Neural cell (in vitro differentiated cells): Measurements from ENCODE around the gene ADRA2B. TPM values are rescaled to one million over a fixed set of nuclear protein-coding genes. Genes with fewer than 3 reads are reported as not detected.

Experiments
- H2AFZ ChIP-seq: fragments of 200-600, 300-800 bp; sonication (generic), shearing (Covaris generic); 2 replicates; pipeline ENCODE4 v1.6.0; 2014; ENCODE audit warnings: low read depth, mild to moderate bottlenecking, antibody characterized with exemption, low read length, moderate library complexity
- H3F3A ChIP-seq: fragments of 200-600 bp; shearing (Covaris generic); 2 replicates; pipeline ENCODE4 v1.6.1; 2016; ENCODE audit warnings: mild to moderate bottlenecking, moderate library complexity, mixed read lengths, antibody characterized with exemption, low read length; ENCODE audit not compliant: insufficient read depth, poor library complexity, severe bottlenecking
- H3K27ac ChIP-seq: fragments of 200-600, 300-800 bp; sonication (generic), shearing (Covaris generic); 2 replicates; pipeline ENCODE4 v1.5.1; 2014; ENCODE audit warnings: mild to moderate bottlenecking, low read length, moderate library complexity
- H3K27me3 ChIP-seq: fragments of 300-800, 200-600 bp; sonication (generic), shearing (Covaris generic); 2 replicates; pipeline ENCODE4 v1.6.0; 2014; ENCODE audit warnings: mild to moderate bottlenecking, low read depth, low read length, moderate library complexity; ENCODE audit not compliant: insufficient read depth
- H3K36me3 ChIP-seq: fragments of 300-800, 200-600 bp; sonication (generic), shearing (Covaris generic); 2 replicates; pipeline ENCODE4 v1.5.1; 2014; ENCODE audit warnings: mild to moderate bottlenecking, antibody characterized with exemption, low read length, moderate library complexity; ENCODE audit not compliant: insufficient read depth
- H3K4me2 ChIP-seq: fragments of 300-800, 200-600 bp; sonication (generic), shearing (Covaris generic); 2 replicates; pipeline ENCODE4 v1.6.0; 2014; ENCODE audit warnings: mild to moderate bottlenecking, low read length
- H3K4me3 ChIP-seq: fragments of 300-800, 200-600 bp; sonication (generic), shearing (Covaris generic); 2 replicates; pipeline ENCODE4 v1.5.1; 2014; ENCODE audit warnings: mild to moderate bottlenecking, low read length, moderate library complexity
- H3K79me2 ChIP-seq: fragments of 200-600 bp; shearing (Covaris generic); replicated peaks from 2 replicates; pipeline ENCODE4 v1.6.0; 2014; ENCODE audit warnings: mild to moderate bottlenecking, low read length, moderate library complexity; ENCODE audit not compliant: insufficient read depth
- H3K9ac ChIP-seq: fragments of 300-800, 200-600 bp; sonication (generic), shearing (Covaris generic); 2 replicates; pipeline ENCODE4 v1.6.1; 2016; ENCODE audit warnings: mild to moderate bottlenecking, low read length, mixed read lengths
- H3K9me2 ChIP-seq: fragments of 200-600 bp; shearing (Covaris generic); 2 replicates; pipeline ENCODE4 v1.6.1; 2016; ENCODE audit warnings: mild to moderate bottlenecking, low read length, mixed read lengths; ENCODE audit not compliant: insufficient read depth
- H3K9me3 ChIP-seq: fragments of 200-600, 300-800 bp; sonication (generic), shearing (Covaris generic); 2 replicates; pipeline ENCODE4 v1.6.1; 2016; ENCODE audit warnings: mild to moderate bottlenecking, mixed run types, low read length, moderate library complexity, mixed read lengths
- H4K20me1 ChIP-seq: fragments of 200-600 bp; shearing (Covaris generic); 2 replicates; pipeline ENCODE4 v1.6.1; 2016; ENCODE audit warnings: mild to moderate bottlenecking, mixed run types; ENCODE audit not compliant: insufficient read depth
- EP300 ChIP-seq: fragments of 450-650 bp; conservative IDR thresholded peaks from 2 replicates; pipeline ENCODE4 v1.6.1; 2014; ENCODE audit warnings: antibody characterized with exemption, mild to moderate bottlenecking, moderate library complexity; ENCODE audit not compliant: poor library complexity, severe bottlenecking
- EZH2 ChIP-seq: fragments of 200-600, 300-800 bp; shearing (Covaris generic), sonication (generic); IDR thresholded peaks from 2 replicates; pipeline ENCODE4 v1.6.1; 2014; ENCODE audit warnings: antibody characterized with exemption, low read length, borderline replicate concordance, mild to moderate bottlenecking; ENCODE audit not compliant: insufficient read depth, poor library complexity, severe bottlenecking
- MXI1 ChIP-seq: fragments of 450-650 bp; conservative IDR thresholded peaks from 2 replicates; pipeline ENCODE4 v1.6.1; 2014; ENCODE audit warnings: antibody characterized with exemption, mild to moderate bottlenecking; ENCODE audit not compliant: poor library complexity, severe bottlenecking
- POLR2AphosphoS5 ChIP-seq: IDR thresholded peaks from 2 replicates; pipeline ENCODE4 v1.6.1; 2012
- RAD21 ChIP-seq: fragments of 450-650 bp; conservative IDR thresholded peaks from 2 replicates; pipeline ENCODE4 v1.6.1; 2014; ENCODE audit warnings: antibody characterized with exemption, mild to moderate bottlenecking, moderate library complexity
- SMC3 ChIP-seq: fragments of 450-650 bp; conservative IDR thresholded peaks from 2 replicates; pipeline ENCODE4 v1.6.1; 2014; ENCODE audit warnings: antibody characterized with exemption, mild to moderate bottlenecking, moderate library complexity; ENCODE audit not compliant: poor library complexity
- TAF1 ChIP-seq: IDR thresholded peaks from 2 replicates; pipeline ENCODE4 v1.6.1; 2012; ENCODE audit warnings: low read depth
- polyA plus RNA-seq: library from polyadenylated mRNA; depleted of rRNA; stranded (reverse); fragments of >200 nt; gene quantifications from 2 replicates; pipeline ENCODE4 v1.2.3, GENCODE V29; 2014
- TF ChIP-seq, protein P1 (sequence below): fragments of 450-650 bp; IDR thresholded peaks from 2 replicates; pipeline ENCODE4 v1.5.1; 2014; ENCODE audit warnings: antibody characterized with exemption, mild to moderate bottlenecking, moderate library complexity; ENCODE audit not compliant: poor library complexity, severe bottlenecking
- TF ChIP-seq, protein P2 (sequence below): IDR thresholded peaks from 2 replicates; pipeline ENCODE4 v1.6.1; 2012; ENCODE audit warnings: borderline replicate concordance

ADRA2B gene
- polyA plus RNA-seq, 1 donor from 2014 or later: not detected

DNA sequence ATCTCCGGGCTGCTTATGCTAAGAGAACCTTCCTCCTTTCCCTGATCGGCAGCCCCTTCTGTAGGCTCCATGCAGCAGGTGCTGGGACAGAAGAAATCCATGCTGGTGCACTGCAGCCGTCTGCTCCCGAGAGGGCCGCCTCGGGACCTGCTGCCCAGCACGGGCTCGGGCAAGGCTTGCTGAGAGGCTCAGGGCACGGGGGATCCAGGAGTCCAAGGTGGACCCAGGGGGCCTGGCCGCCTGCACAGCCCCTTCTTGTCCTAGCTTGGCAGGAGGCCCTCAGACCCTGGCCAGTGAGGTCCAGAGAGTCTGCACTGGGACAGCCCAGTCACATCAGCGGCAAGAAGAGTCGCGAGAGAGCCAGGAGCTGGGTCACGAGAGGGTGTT lies 42.2 kb upstream of the ADRA2B start:
- H3K9me3 ChIP-seq: no peaks in the 10 kb centered on the region
- no peak overlapping the region for H3K9ac ChIP-seq
- TF ChIP-seq, protein P1, sequence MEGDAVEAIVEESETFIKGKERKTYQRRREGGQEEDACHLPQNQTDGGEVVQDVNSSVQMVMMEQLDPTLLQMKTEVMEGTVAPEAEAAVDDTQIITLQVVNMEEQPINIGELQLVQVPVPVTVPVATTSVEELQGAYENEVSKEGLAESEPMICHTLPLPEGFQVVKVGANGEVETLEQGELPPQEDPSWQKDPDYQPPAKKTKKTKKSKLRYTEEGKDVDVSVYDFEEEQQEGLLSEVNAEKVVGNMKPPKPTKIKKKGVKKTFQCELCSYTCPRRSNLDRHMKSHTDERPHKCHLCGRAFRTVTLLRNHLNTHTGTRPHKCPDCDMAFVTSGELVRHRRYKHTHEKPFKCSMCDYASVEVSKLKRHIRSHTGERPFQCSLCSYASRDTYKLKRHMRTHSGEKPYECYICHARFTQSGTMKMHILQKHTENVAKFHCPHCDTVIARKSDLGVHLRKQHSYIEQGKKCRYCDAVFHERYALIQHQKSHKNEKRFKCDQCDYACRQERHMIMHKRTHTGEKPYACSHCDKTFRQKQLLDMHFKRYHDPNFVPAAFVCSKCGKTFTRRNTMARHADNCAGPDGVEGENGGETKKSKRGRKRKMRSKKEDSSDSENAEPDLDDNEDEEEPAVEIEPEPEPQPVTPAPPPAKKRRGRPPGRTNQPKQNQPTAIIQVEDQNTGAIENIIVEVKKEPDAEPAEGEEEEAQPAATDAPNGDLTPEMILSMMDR: no peak
- TF ChIP-seq POLR2AphosphoS5 (no peak), EZH2 (no peak), TAF1 (no peak), EP300 (no peak), RAD21 (no peak), MXI1 (no peak), SMC3 (no peak)
- TF ChIP-seq, protein P2, sequence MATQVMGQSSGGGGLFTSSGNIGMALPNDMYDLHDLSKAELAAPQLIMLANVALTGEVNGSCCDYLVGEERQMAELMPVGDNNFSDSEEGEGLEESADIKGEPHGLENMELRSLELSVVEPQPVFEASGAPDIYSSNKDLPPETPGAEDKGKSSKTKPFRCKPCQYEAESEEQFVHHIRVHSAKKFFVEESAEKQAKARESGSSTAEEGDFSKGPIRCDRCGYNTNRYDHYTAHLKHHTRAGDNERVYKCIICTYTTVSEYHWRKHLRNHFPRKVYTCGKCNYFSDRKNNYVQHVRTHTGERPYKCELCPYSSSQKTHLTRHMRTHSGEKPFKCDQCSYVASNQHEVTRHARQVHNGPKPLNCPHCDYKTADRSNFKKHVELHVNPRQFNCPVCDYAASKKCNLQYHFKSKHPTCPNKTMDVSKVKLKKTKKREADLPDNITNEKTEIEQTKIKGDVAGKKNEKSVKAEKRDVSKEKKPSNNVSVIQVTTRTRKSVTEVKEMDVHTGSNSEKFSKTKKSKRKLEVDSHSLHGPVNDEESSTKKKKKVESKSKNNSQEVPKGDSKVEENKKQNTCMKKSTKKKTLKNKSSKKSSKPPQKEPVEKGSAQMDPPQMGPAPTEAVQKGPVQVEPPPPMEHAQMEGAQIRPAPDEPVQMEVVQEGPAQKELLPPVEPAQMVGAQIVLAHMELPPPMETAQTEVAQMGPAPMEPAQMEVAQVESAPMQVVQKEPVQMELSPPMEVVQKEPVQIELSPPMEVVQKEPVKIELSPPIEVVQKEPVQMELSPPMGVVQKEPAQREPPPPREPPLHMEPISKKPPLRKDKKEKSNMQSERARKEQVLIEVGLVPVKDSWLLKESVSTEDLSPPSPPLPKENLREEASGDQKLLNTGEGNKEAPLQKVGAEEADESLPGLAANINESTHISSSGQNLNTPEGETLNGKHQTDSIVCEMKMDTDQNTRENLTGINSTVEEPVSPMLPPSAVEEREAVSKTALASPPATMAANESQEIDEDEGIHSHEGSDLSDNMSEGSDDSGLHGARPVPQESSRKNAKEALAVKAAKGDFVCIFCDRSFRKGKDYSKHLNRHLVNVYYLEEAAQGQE: no peak

DNA sequence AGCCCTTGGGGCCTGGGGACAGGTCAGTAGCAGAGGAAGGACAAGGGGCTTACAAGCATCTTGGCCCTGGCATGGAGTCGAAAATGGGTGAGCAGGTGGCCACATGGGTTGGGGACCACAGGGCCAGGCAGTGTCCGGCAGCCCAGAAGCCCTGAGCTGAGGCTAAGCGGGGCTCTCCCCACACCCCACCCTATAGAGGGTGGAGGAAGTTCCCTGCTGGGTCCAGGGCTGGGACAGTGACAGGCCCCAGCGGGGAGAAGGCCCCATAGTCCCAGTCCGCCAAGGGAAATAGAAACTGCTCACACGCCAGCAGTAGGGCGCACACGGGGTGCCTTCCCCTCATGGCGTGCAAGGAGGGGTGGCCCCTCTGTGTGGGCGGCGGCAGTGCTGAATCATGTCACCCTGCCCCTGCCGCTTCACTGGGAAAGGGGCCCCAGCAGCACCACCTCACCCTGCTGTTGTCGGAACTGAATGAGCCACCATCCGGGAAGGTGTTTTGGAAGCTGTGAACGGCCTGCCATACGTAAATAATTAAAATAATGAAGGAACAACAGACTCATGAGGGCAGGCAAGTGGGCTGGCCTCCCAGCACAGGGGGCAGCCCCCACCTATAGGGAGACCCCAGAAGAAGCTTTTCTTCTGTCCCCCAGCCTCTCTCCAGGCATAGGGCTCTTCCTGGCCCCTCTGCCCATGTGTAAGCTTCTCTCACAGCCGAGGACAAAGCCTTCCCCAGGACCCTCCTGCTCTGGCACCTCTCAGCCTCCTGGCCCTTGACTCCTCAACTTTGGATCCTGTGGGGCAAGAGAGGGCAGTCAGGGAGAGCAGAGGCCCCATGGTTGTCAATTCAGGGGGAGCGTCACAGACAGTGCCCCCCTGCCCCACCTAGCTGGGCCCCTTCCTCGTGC lies 41.5 kb upstream of the ADRA2B start:
- Histone ChIP-seq H3K27me3 (no peaks in the 10 kb centered on the region), H4K20me1 (no peaks in the 10 kb centered on the region), H2AFZ (no peak overlapping the region), H3K9ac (no peak overlapping the region), H3K27ac (no peak overlapping the region), H3K79me2 (no peaks in the 10 kb centered on the region), H3K9me2 (no peaks in the 10 kb centered on the region), H3F3A (no peaks in the 10 kb centered on the region), H3K36me3 (no peaks in the 10 kb centered on the region), H3K4me2 (no peak overlapping the region), H3K4me3 (no peak overlapping the region), H3K9me3 (no peaks in the 10 kb centered on the region)
- TF ChIP-seq RAD21: no peak
- TF ChIP-seq TAF1: no peak
- no peak for TF ChIP-seq EZH2
- TF ChIP-seq POLR2AphosphoS5: no peak
- TF ChIP-seq EP300: no peak
- TF ChIP-seq, protein P1: no peak

More for the DNA sequence above, 42.2 kb upstream of the ADRA2B start:
- H2AFZ ChIP-seq: no peak overlapping the region
- H3K9me2 ChIP-seq: no peaks in the 10 kb centered on the region
- no peak overlapping the region for H3K4me2 ChIP-seq
- no peaks in the 10 kb centered on the region for H3K79me2 ChIP-seq
- no peaks in the 10 kb centered on the region for H3F3A ChIP-seq
- H3K4me3 ChIP-seq: no peak overlapping the region
- no peaks in the 10 kb centered on the region for H3K36me3 ChIP-seq
- H3K27me3 ChIP-seq: no peaks in the 10 kb centered on the region
- no peak overlapping the region for H3K27ac ChIP-seq
- no peaks in the 10 kb centered on the region for H4K20me1 ChIP-seq
